BE2C (cell line): Measurements from ENCODE around the gene ADAMTS9.

Source experiments
- DNase-seq: peaks from one replicate; pipeline ENCODE4 v3.0.0-alpha.2; 2020
- H3K27me3 ChIP-seq: fragments of 250-450 bp; sonication (Bioruptor Pico); 2 replicates; pipeline ENCODE4 v1.5.1; 2020; ENCODE audit warnings: mild to moderate bottlenecking
- H3K36me3 ChIP-seq: fragments of 250-450 bp; sonication (Bioruptor Pico); 2 replicates; pipeline ENCODE4 v1.5.1; 2020; ENCODE audit warnings: mild to moderate bottlenecking
- H3K4me1 ChIP-seq: fragments of 250-450 bp; sonication (Bioruptor Pico); 2 replicates; pipeline ENCODE4 v1.5.1; 2020
- H3K4me3 ChIP-seq: 2 replicates; pipeline ENCODE4 v1.5.1; 2011; ENCODE audit warnings: low read depth, low read length
- H3K9me3 ChIP-seq: fragments of 250-450 bp; sonication (Bioruptor Pico); 2 replicates; pipeline ENCODE4 v1.5.1; 2020
- TF ChIP-seq, protein P1 (sequence below): IDR thresholded peaks from 2 replicates; pipeline ENCODE4 v1.5.1; 2012; ENCODE audit warnings: mild to moderate bottlenecking, low read depth, low read length

Gene ADAMTS9

DNA sequence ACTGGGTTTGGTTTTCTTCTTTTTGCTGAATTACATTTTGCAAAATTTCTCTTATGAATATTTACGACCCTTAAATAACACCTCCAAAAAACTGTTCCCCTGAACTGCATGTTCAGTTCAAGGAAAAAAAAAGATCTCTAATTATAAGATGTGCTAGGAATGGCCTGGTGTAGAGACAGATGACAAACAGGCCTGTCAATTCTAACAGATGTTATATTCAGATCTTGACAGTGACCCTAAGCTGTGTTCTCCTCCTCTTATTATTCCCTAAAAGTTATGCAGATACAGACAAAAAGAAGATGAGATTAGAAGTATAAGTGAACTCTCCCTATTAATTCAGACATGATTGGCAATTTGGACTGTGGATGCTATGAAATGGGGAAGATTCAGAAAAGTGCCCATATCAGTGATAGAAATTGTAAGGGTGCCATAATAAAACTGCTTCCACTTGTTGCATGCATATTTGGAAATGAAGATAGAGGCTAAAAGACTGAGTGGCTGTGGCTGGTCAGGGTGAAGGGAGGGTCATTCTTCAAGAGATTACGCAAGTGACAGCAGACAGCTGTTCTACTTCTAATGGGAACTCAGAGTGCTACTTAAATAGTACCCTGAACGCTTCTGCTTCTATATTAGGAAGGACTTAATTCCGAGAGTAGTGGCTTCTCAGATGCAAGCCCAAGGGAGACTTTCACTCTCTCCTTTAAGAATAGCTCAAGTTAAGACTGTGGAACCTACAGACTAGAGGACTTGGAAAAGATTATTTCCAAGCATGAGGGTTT lies 75.5 kb downstream of the ADAMTS9 start:
- TF ChIP-seq, protein P1, sequence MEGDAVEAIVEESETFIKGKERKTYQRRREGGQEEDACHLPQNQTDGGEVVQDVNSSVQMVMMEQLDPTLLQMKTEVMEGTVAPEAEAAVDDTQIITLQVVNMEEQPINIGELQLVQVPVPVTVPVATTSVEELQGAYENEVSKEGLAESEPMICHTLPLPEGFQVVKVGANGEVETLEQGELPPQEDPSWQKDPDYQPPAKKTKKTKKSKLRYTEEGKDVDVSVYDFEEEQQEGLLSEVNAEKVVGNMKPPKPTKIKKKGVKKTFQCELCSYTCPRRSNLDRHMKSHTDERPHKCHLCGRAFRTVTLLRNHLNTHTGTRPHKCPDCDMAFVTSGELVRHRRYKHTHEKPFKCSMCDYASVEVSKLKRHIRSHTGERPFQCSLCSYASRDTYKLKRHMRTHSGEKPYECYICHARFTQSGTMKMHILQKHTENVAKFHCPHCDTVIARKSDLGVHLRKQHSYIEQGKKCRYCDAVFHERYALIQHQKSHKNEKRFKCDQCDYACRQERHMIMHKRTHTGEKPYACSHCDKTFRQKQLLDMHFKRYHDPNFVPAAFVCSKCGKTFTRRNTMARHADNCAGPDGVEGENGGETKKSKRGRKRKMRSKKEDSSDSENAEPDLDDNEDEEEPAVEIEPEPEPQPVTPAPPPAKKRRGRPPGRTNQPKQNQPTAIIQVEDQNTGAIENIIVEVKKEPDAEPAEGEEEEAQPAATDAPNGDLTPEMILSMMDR = no peak
- Histone ChIP-seq H3K27me3 (no peaks in the 10 kb centered on the region), H3K36me3 (peaks cover 10% of the 10 kb centered on the region; the same call in 1 of the 2 replicates), H3K4me3 (no peak overlapping the region), H3K9me3 (no peaks in the 10 kb centered on the region), H3K4me1 (peaks cover 14% of the 10 kb centered on the region)
- DNase-seq = peak; percentile 30

DNA sequence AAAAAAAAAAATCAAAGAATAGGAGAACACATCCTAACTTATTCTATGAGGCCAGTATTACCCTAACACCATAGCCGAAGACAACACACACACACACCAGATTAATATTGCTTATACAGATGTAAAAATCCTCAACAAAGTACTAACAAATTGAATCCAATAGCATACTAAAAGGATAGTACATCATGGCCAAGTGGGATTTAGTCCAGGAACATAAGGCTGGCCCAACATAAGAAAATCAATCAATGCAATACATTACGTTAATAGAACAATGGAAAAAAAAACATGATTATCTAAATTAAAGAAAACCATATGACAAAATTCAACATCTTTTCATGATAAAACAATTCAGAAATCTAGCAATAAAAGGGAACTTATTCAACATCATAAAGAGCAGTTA lies 79.1 kb downstream of the ADAMTS9 start:
- Histone ChIP-seq H3K36me3 (peaks cover 21% of the 10 kb centered on the region), H3K9me3 (no peaks in the 10 kb centered on the region), H3K4me3 (no peak overlapping the region), H3K4me1 (peaks cover 14% of the 10 kb centered on the region), H3K27me3 (no peaks in the 10 kb centered on the region)
- TF ChIP-seq, protein P1 = no peak
- no peak for DNase-seq

DNA sequence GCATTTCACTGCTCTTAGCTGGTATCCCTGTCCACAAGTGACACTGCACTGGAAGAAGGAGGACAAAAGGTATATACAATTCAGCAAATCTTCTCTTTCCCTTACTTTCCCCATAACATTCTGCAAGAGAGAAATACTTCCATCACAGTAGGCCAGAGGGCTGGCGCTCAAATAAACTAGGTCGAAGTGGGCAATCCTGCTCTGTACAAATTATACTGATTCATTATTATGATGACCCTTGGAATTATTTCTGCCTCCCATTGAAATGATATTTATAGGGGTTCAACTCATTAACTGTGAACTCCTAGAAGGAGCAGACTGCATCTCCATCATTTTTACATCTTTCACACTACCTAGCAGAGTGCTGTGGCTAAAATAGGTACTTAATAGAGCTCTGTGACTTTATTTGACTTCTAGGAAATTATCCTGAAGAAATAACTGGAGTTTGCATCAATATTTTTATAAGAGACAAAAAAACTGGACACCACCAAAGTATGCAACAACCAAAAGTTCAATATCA lies 80.7 kb downstream of the ADAMTS9 start:
- TF ChIP-seq, protein P1 = no peak
- peaks cover 1% of the 10 kb centered on the region for H3K4me1 ChIP-seq
- no peak overlapping the region for H3K4me3 ChIP-seq
- H3K9me3 ChIP-seq = no peaks in the 10 kb centered on the region
- no peak for DNase-seq
- H3K36me3 ChIP-seq = peaks cover 36% of the 10 kb centered on the region
- H3K27me3 ChIP-seq = no peaks in the 10 kb centered on the region

DNA sequence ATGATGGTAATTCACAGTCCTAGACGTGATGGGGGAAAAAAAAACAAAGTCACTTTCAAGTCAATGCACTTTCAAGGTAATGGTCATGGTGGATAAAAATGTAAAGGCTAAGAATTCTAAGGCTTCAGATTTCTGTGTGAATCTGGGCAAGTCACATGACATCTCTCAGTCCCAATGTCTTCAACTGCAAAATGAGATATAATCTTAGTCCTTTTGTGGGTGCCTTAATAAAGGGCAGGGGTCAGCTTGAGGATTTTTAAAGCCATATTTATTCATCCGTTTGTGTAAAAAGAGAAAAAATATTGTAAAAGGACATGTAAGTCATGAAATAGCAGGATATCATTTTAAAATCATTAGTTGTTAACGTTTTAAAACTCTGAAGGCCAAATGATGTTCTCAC lies 83.5 kb downstream of the ADAMTS9 start:
- DNase-seq = no peak
- TF ChIP-seq, protein P1 = no peak
- Histone ChIP-seq H3K9me3 (no peaks in the 10 kb centered on the region), H3K4me1 (peaks cover 12% of the 10 kb centered on the region; the same call in 1 of the 2 replicates), H3K27me3 (no peaks in the 10 kb centered on the region), H3K4me3 (no peak overlapping the region), H3K36me3 (peaks cover 47% of the 10 kb centered on the region)

DNA sequence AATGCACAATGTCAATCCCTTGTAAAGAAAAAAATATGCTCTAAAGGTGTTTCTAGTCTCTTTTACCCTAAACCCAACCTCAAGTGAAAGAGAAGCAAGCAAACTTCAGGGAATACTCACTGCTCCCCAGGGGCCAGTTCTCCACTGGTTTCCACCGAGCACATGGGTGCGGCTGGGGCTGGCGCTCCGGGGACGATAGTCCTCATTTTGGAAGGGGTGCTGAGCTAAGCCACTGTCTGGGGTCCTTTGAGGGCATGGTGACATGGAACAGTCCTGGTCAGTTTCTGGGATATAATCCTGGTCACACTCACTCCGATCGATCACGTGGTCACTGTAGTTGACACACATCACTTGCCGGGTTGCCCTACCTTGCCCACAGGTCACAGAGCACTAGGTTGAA lies 86.0 kb downstream of the ADAMTS9 start:
- Histone ChIP-seq H3K36me3 (peaks cover 56% of the 10 kb centered on the region), H3K4me3 (no peak overlapping the region), H3K27me3 (no peaks in the 10 kb centered on the region), H3K4me1 (peaks cover 13% of the 10 kb centered on the region; the same call in 1 of the 2 replicates), H3K9me3 (no peaks in the 10 kb centered on the region)
- TF ChIP-seq, protein P1 = no peak
- DNase-seq = no peak
